Dendritic cell treated with granulocyte-macrophage colony-stimulating factor and Interleukin-4, amounts not matched to agents 40 ng/mL and 50 ng/mL, for 4 days (primary cell): ENCODE results near the gene DMC1.
"Not testable (repeated sequence)": the region's sequence is repeated elsewhere in the genome, so short reads cannot be mapped to it uniquely, and the experiment has no call there.

ENCODE experiments used
- H3K27ac Mint-ChIP-seq: one replicate; pipeline ENCODE4 v1.8.0; 2022; ENCODE audit warnings: mild to moderate bottlenecking, mixed read lengths
- H3K27me3 Mint-ChIP-seq: one replicate; pipeline ENCODE4 v1.8.0; 2022; ENCODE audit warnings: mild to moderate bottlenecking, mixed read lengths
- H3K36me3 Mint-ChIP-seq: one replicate; pipeline ENCODE4 v1.8.0; 2022; ENCODE audit warnings: low read depth, mixed read lengths
- H3K4me1 Mint-ChIP-seq: one replicate; pipeline ENCODE4 v1.8.0; 2022; ENCODE audit warnings: low read depth, mixed read lengths
- H3K4me3 Mint-ChIP-seq: one replicate; pipeline ENCODE4 v1.8.0; 2022; ENCODE audit warnings: mild to moderate bottlenecking, moderate library complexity, mixed read lengths
- H3K9me3 Mint-ChIP-seq: one replicate; pipeline ENCODE4 v1.8.0; 2022; ENCODE audit warnings: mixed read lengths
- intact Hi-C: fragments of 100-400 bp; cut with micrococcal nuclease; formaldehyde crosslinking; loops from one replicate; pipeline ENCODE4 v1.15.0; 2022

Gene DMC1

GRCh38 chr22:38569972-38570778 lies at the start of gene DMC1:
TSS of gene DMC1 (minus strand) at chr22:38570183. CDS start at chr22:38568256, 1,927 bp downstream.
- Mint-ChIP-seq H3K9me3 (no peaks in the 10 kb centered on the region), H3K36me3 (no peaks in the 10 kb centered on the region), H3K4me1 (peaks cover 25% of the 10 kb centered on the region), H3K27ac (no peak within 1 kb of the TSS), H3K27me3 (peaks cover 92% of the 10 kb centered on the region), H3K4me3 (peak within 1 kb of the TSS; percentile 55)
- intact Hi-C loops: loop anchor here (5.0 to 10.0 kb wide), 3 partner anchors 68 to 518 kb away; no protein-coding TSS in a partner anchor

GRCh38 chr22:38618682-38619081 lies 48.7 kb upstream of the DMC1 start:
- Mint-ChIP-seq H3K4me3 (no peak overlapping the region), H3K27ac (no peak overlapping the region), H3K36me3 (no peaks in the 10 kb centered on the region), H3K27me3 (peaks cover 20% of the 10 kb centered on the region), H3K4me1 (no peaks in the 10 kb centered on the region), H3K9me3 (peaks cover 9% of the 10 kb centered on the region)
- intact Hi-C loops: no loop called here

GRCh38 chr22:38618258-38618657 lies 48.3 kb upstream of the DMC1 start:
- no peak overlapping the region for H3K27ac Mint-ChIP-seq
- peaks cover 9% of the 10 kb centered on the region for H3K9me3 Mint-ChIP-seq
- H3K27me3 Mint-ChIP-seq: peaks cover 20% of the 10 kb centered on the region
- intact Hi-C loops: no loop called here
- no peaks in the 10 kb centered on the region for H3K36me3 Mint-ChIP-seq
- H3K4me3 Mint-ChIP-seq: no peak overlapping the region
- H3K4me1 Mint-ChIP-seq: no peaks in the 10 kb centered on the region

GRCh38 chr22:38615064-38615405 lies 45.1 kb upstream of the DMC1 start:
- H3K27ac Mint-ChIP-seq, H3K36me3 Mint-ChIP-seq, H3K4me3 Mint-ChIP-seq, intact Hi-C loops, H3K9me3 Mint-ChIP-seq, H3K4me1 Mint-ChIP-seq: not testable (repeated sequence)
- H3K27me3 Mint-ChIP-seq: peaks cover 23% of the 10 kb centered on the region

- no peak overlapping the region for H3K4me3 Mint-ChIP-seq
- H3K4me1 Mint-ChIP-seq: no peaks in the 10 kb centered on the region
- H3K9me3 Mint-ChIP-seq: peaks cover 9% of the 10 kb centered on the region
- intact Hi-C loops: no loop called here
- no peak overlapping the region for H3K27ac Mint-ChIP-seq
- H3K27me3 Mint-ChIP-seq: peaks cover 21% of the 10 kb centered on the region
- H3K36me3 Mint-ChIP-seq: no peaks in the 10 kb centered on the region
Measured at GRCh38 chr22:38614332-38615063, 44.5 kb upstream of the DMC1 start.

GRCh38 chr22:38613588-38613987 lies 43.6 kb upstream of the DMC1 start:
- Mint-ChIP-seq H3K27me3 (peaks cover 16% of the 10 kb centered on the region), H3K9me3 (peaks cover 8% of the 10 kb centered on the region), H3K4me1 (no peaks in the 10 kb centered on the region), H3K36me3 (no peaks in the 10 kb centered on the region), H3K27ac (no peak overlapping the region), H3K4me3 (no peak overlapping the region)
- intact Hi-C loops: no loop called here

- Mint-ChIP-seq H3K36me3 (no peaks in the 10 kb centered on the region), H3K4me3 (no peak overlapping the region), H3K27me3 (peaks cover 14% of the 10 kb centered on the region), H3K9me3 (no peaks in the 10 kb centered on the region), H3K4me1 (no peaks in the 10 kb centered on the region), H3K27ac (no peak overlapping the region)
- intact Hi-C loops: no loop called here
Measured at GRCh38 chr22:38612217-38613006, 42.4 kb upstream of the DMC1 start.

GRCh38 chr22:38611559-38611958 lies 41.6 kb upstream of the DMC1 start:
- H3K27ac Mint-ChIP-seq: no peak overlapping the region
- no peak overlapping the region for H3K4me3 Mint-ChIP-seq
- H3K9me3 Mint-ChIP-seq: no peaks in the 10 kb centered on the region
- no peaks in the 10 kb centered on the region for H3K36me3 Mint-ChIP-seq
- no peaks in the 10 kb centered on the region for H3K4me1 Mint-ChIP-seq
- peaks cover 17% of the 10 kb centered on the region for H3K27me3 Mint-ChIP-seq
- intact Hi-C loops: no loop called here

- Mint-ChIP-seq H3K27ac (no peak overlapping the region), H3K9me3 (no peaks in the 10 kb centered on the region), H3K27me3 (peaks cover 13% of the 10 kb centered on the region), H3K36me3 (no peaks in the 10 kb centered on the region), H3K4me3 (no peak overlapping the region), H3K4me1 (no peaks in the 10 kb centered on the region)
- intact Hi-C loops: no loop called here
Measured at GRCh38 chr22:38610234-38610633, 40.3 kb upstream of the DMC1 start.

- H3K4me1 Mint-ChIP-seq: no peaks in the 10 kb centered on the region
- H3K4me3 Mint-ChIP-seq: no peak overlapping the region
- intact Hi-C loops: no loop called here
- no peak overlapping the region for H3K27ac Mint-ChIP-seq
- H3K9me3 Mint-ChIP-seq: no peaks in the 10 kb centered on the region
- H3K27me3 Mint-ChIP-seq: peaks cover 14% of the 10 kb centered on the region
- no peaks in the 10 kb centered on the region for H3K36me3 Mint-ChIP-seq
Measured at GRCh38 chr22:38608992-38609750, 39.2 kb upstream of the DMC1 start.

GRCh38 chr22:38607680-38608079 lies 37.7 kb upstream of the DMC1 start:
- Mint-ChIP-seq H3K27me3 (peaks cover 15% of the 10 kb centered on the region), H3K36me3 (no peaks in the 10 kb centered on the region), H3K9me3 (no peaks in the 10 kb centered on the region), H3K27ac (no peak overlapping the region), H3K4me3 (no peak overlapping the region), H3K4me1 (no peaks in the 10 kb centered on the region)
- intact Hi-C loops: no loop called here

- Mint-ChIP-seq H3K4me3 (no peak overlapping the region), H3K27ac (no peak overlapping the region), H3K27me3 (peaks cover 21% of the 10 kb centered on the region), H3K4me1 (no peaks in the 10 kb centered on the region), H3K9me3 (no peaks in the 10 kb centered on the region), H3K36me3 (no peaks in the 10 kb centered on the region)
- intact Hi-C loops: no loop called here
Measured at GRCh38 chr22:38602166-38602565, 32.2 kb upstream of the DMC1 start.

GRCh38 chr22:38601221-38601764 lies 31.3 kb upstream of the DMC1 start:
- Mint-ChIP-seq H3K36me3 (no peaks in the 10 kb centered on the region), H3K4me1 (no peaks in the 10 kb centered on the region), H3K9me3 (no peaks in the 10 kb centered on the region), H3K4me3 (no peak overlapping the region), H3K27me3 (peaks cover 19% of the 10 kb centered on the region), H3K27ac (no peak overlapping the region)
- intact Hi-C loops: no loop called here
